ENCODE results near the gene CYP4F8. TPM values are rescaled to one million over a fixed set of nuclear protein-coding genes. Genes with fewer than 3 reads are reported as not detected.
"Not testable (repeated sequence)": the region's sequence is repeated elsewhere in the genome, so short reads cannot be mapped to it uniquely, and the experiment has no call there.

CYP4F8 gene
- total RNA-seq, 2 donors from 2014 or later, result not detected

- Histone ChIP-seq H3K36me3 (no peaks in the 10 kb centered on the region), H3K9me3 (no peaks in the 10 kb centered on the region), H3K27me3 (no peaks in the 10 kb centered on the region), H3K4me1 (no peaks in the 10 kb centered on the region), H3K27ac (no peak overlapping the region), H3K4me3 (no peak overlapping the region)
- no peak for DNase-seq (ENCODE audit: low spot score)
- no peak for TF ChIP-seq CTCF (IDR thresholded peaks at IDR 0.05)
Observed at GRCh38 chr19:15643387-15643786, 28.4 kb downstream of the CYP4F8 start.

GRCh38 chr19:15644066-15644741 is 29.2 kb downstream of the CYP4F8 start:
- no peak overlapping the region for H3K27ac ChIP-seq
- no peaks in the 10 kb centered on the region for H3K4me1 ChIP-seq
- no peak for DNase-seq (ENCODE audit: low spot score)
- no peaks in the 10 kb centered on the region for H3K36me3 ChIP-seq
- no peak overlapping the region for H3K4me3 ChIP-seq
- no peaks in the 10 kb centered on the region for H3K9me3 ChIP-seq
- no peak for TF ChIP-seq CTCF (IDR thresholded peaks at IDR 0.05)
- H3K27me3 ChIP-seq, result no peaks in the 10 kb centered on the region

- H3K36me3 ChIP-seq, result no peaks in the 10 kb centered on the region
- H3K4me3 ChIP-seq, result no peak overlapping the region
- H3K27me3 ChIP-seq, result no peaks in the 10 kb centered on the region
- H3K9me3 ChIP-seq, result no peaks in the 10 kb centered on the region
- no peak overlapping the region for H3K27ac ChIP-seq
- no peak for TF ChIP-seq CTCF (IDR thresholded peaks at IDR 0.05)
- DNase-seq (ENCODE audit: low spot score), result no peak
- H3K4me1 ChIP-seq, result no peaks in the 10 kb centered on the region
Observed at GRCh38 chr19:15644816-15645215, 29.8 kb downstream of the CYP4F8 start.

GRCh38 chr19:15649526-15649925 is 34.5 kb downstream of the CYP4F8 start:
- no peaks in the 10 kb centered on the region for H3K4me1 ChIP-seq
- no peaks in the 10 kb centered on the region for H3K9me3 ChIP-seq
- TF ChIP-seq CTCF (IDR thresholded peaks at IDR 0.05), result no peak
- no peak for DNase-seq (ENCODE audit: low spot score)
- H3K27me3 ChIP-seq, result no peaks in the 10 kb centered on the region
- H3K36me3 ChIP-seq, result no peaks in the 10 kb centered on the region
- H3K27ac ChIP-seq, result no peak overlapping the region
- no peak overlapping the region for H3K4me3 ChIP-seq

- H3K27me3 ChIP-seq; H3K36me3 ChIP-seq; DNase-seq (ENCODE audit: low spot score); H3K27ac ChIP-seq; H3K4me1 ChIP-seq; H3K4me3 ChIP-seq; H3K9me3 ChIP-seq: not testable (repeated sequence)
Observed at GRCh38 chr19:15650123-15650522, 35.1 kb downstream of the CYP4F8 start.

GRCh38 chr19:15651791-15652190 is 36.8 kb downstream of the CYP4F8 start:
- no peaks in the 10 kb centered on the region for H3K27me3 ChIP-seq
- no peak overlapping the region for H3K27ac ChIP-seq

More at GRCh38 chr19:15651791-15652190, 36.8 kb downstream of the CYP4F8 start:
- Histone ChIP-seq H3K9me3 (no peaks in the 10 kb centered on the region), H3K4me3 (no peak overlapping the region), H3K36me3 (no peaks in the 10 kb centered on the region), H3K4me1 (no peaks in the 10 kb centered on the region)
- TF ChIP-seq CTCF (IDR thresholded peaks at IDR 0.05), result no peak
- no peak for DNase-seq (ENCODE audit: low spot score)

Measured in right atrium auricular region (tissue), 2 donors.